ENCODE measurements around the gene WWC2. TPM values are rescaled to one million over a fixed set of nuclear protein-coding genes. Genes with fewer than 3 reads are reported as not detected.

The WWC2 gene
- total RNA-seq, 4 donors from 2014 or later, result 4.5 to 10.7 (median 8.6) TPM

DNA sequence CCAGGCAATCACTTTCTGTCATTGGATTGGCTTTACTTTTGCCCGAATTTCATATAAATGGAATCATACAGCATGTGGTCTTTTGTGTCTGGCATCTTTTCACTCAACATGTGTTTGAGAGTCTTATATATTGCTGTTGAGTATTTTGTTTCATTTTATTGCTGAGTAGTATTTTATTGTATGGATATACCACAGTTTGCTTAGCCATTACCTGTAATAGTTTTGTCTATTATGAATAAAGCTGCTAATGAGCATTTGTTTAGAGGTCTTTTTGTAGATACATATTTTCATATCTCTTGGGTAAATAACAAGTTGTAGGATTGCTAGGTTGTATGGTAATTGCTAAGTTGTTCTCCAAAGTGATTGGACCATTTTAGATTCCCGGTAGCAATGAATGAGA lies 105.7 kb downstream of the WWC2 start:
- ATAC-seq, result no peak
- TF ChIP-seq, protein P1, sequence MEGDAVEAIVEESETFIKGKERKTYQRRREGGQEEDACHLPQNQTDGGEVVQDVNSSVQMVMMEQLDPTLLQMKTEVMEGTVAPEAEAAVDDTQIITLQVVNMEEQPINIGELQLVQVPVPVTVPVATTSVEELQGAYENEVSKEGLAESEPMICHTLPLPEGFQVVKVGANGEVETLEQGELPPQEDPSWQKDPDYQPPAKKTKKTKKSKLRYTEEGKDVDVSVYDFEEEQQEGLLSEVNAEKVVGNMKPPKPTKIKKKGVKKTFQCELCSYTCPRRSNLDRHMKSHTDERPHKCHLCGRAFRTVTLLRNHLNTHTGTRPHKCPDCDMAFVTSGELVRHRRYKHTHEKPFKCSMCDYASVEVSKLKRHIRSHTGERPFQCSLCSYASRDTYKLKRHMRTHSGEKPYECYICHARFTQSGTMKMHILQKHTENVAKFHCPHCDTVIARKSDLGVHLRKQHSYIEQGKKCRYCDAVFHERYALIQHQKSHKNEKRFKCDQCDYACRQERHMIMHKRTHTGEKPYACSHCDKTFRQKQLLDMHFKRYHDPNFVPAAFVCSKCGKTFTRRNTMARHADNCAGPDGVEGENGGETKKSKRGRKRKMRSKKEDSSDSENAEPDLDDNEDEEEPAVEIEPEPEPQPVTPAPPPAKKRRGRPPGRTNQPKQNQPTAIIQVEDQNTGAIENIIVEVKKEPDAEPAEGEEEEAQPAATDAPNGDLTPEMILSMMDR (IDR thresholded peaks at IDR 0.05 in 4 of 5, conservative IDR thresholded peaks at IDR 0.05 in 1 of 5), result no peak
- TF ChIP-seq POLR2A (IDR thresholded peaks at IDR 0.05), result no peak
- H3K4me1 ChIP-seq, result peaks cover 0 to 3% of the 10 kb centered on the region in 2 donors
- peaks cover 0 to 3% of the 10 kb centered on the region in 2 donors for H3K36me3 ChIP-seq
- no peak for DNase-seq
- no peak overlapping the region for H3K27ac ChIP-seq
- H3K27me3 ChIP-seq, result no peaks in the 10 kb centered on the region
- in situ Hi-C loops (cut with MboI; ENCODE audit: low sequenced_read_pairs in 4 of 4), result no loop called here
- intact Hi-C loops (cut with DNase I; ENCODE audit: low total_unique reads), result no loop called here
- no peak overlapping the region for H3K4me3 ChIP-seq
- H3K9me3 ChIP-seq, result no peaks in the 10 kb centered on the region

DNA sequence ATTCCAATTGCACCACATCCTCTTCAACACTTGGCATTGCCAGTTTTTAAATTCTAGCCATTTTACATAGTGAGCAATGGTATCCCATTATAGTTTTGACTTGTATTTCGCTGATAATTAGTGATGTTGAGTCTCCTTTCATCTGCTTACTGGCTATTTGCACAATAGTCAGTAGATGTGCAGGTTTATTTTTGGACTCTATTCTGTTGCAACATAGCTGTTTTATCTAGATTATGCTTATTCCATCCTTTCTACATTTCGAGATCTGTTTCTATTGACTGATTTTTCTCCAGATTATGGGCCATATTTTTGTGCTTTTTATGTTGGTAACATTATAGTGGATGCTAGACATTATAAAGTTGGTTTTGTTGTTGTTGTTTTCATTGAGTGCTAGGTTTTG lies 106.1 kb downstream of the WWC2 start:
- TF ChIP-seq, protein P1 (IDR thresholded peaks at IDR 0.05 in 4 of 5, conservative IDR thresholded peaks at IDR 0.05 in 1 of 5), result no peak
- TF ChIP-seq POLR2A (IDR thresholded peaks at IDR 0.05), result no peak
- ATAC-seq (no peak), DNase-seq (no peak)

DNA sequence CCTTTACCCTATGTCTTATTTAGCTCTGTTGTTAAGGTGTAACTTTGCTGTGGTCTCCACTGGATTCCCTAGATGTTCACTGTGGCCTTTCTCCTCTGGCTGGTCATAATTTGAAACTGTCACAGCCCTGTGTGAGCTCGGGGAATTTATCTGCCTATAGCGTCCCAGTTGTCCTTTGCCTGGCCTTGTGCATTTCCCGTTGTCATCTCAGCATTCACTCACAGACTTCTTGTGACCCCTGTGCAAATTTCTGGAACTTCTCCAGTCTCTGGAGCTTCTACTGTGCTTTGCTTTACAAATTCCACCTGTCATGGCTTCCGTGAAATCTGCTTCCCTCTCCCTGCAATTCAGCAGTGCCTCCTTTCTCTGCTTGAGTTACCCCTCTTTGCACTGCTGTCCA lies 106.7 kb downstream of the WWC2 start:
- Histone ChIP-seq H3K36me3 (peaks cover 0 to 3% of the 10 kb centered on the region in 2 donors), H3K4me3 (no peak overlapping the region), H3K27ac (no peak overlapping the region), H3K4me1 (peaks cover 0 to 3% of the 10 kb centered on the region in 2 donors), H3K27me3 (no peaks in the 10 kb centered on the region), H3K9me3 (no peaks in the 10 kb centered on the region)
- no peak for ATAC-seq
- TF ChIP-seq POLR2A (IDR thresholded peaks at IDR 0.05), result no peak
- TF ChIP-seq, protein P1 (IDR thresholded peaks at IDR 0.05 in 4 of 5, conservative IDR thresholded peaks at IDR 0.05 in 1 of 5), result no peak
- intact Hi-C loops (cut with DNase I; ENCODE audit: low total_unique reads), result no loop called here
- in situ Hi-C loops (cut with MboI; ENCODE audit: low sequenced_read_pairs in 4 of 4), result no loop called here
- no peak for DNase-seq

More for the DNA sequence above, 106.1 kb downstream of the WWC2 start:
- H3K4me3 ChIP-seq, result no peak overlapping the region
- intact Hi-C loops (cut with DNase I; ENCODE audit: low total_unique reads), result no loop called here
- H3K36me3 ChIP-seq, result peaks cover 0 to 3% of the 10 kb centered on the region in 2 donors
- H3K27me3 ChIP-seq, result no peaks in the 10 kb centered on the region
- H3K4me1 ChIP-seq, result peaks cover 0 to 3% of the 10 kb centered on the region in 2 donors
- no peaks in the 10 kb centered on the region for H3K9me3 ChIP-seq
- in situ Hi-C loops (cut with MboI; ENCODE audit: low sequenced_read_pairs in 4 of 4), result no loop called here
- no peak overlapping the region for H3K27ac ChIP-seq

DNA sequence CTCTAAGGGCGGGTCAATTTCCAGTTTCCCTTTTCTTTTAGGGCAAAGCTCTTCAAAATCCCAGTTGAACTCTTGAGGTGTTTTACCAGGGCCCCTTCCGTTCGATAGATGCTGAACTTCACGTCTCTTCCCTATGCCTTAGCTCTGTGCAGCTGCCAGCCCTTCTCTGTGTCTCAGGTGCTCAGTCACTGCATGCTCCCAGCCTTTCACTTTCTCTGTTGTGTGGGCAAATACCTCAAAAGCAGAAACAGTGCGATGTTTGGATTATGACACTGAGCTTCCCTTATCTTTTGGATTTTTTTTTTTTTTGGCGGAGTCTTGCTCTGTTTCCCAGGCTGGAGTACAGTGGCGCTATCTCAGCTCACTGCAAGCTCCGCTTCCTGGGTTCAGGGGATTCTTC lies 112.5 kb downstream of the WWC2 start:
- Histone ChIP-seq H3K27ac (no peak overlapping the region), H3K4me3 (no peak overlapping the region), H3K9me3 (no peaks in the 10 kb centered on the region), H3K36me3 (peaks cover 0 to 3% of the 10 kb centered on the region in 2 donors), H3K4me1 (peaks cover 0 to 5% of the 10 kb centered on the region in 2 donors), H3K27me3 (no peaks in the 10 kb centered on the region)
- ATAC-seq (no peak), DNase-seq (no peak)
- intact Hi-C loops (cut with DNase I; ENCODE audit: low total_unique reads) (no loop called here), in situ Hi-C loops (cut with MboI; ENCODE audit: low sequenced_read_pairs in 4 of 4) (no loop called here)
- TF ChIP-seq POLR2A (IDR thresholded peaks at IDR 0.05), result no peak
- TF ChIP-seq, protein P1 (IDR thresholded peaks at IDR 0.05 in 4 of 5, conservative IDR thresholded peaks at IDR 0.05 in 1 of 5), result no peak

DNA sequence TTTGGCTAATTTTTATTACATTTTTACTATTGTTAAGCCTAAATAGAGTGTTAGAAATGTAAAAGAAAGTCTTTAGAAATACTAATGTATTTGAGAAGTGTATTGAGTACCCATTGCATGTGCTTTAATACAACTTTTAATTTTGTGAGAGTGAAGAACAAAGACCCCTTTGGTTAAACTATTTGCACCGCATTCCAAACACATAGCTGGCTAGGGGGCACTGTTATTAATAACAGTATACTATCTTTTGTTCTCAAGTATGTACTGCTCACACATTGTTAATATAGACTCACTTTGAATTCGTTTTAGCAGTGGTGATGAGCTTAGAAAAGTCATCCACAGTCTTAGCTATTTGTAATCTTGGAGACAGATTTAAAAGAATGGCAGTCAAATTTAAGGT lies 114.9 kb downstream of the WWC2 start:
- H3K36me3 ChIP-seq, result peaks cover 0 to 1% of the 10 kb centered on the region in 2 donors
- no peaks in the 10 kb centered on the region for H3K9me3 ChIP-seq
- intact Hi-C loops (cut with DNase I; ENCODE audit: low total_unique reads) (no loop called here), in situ Hi-C loops (cut with MboI; ENCODE audit: low sequenced_read_pairs in 4 of 4) (no loop called here)
- ATAC-seq, result no peak
- H3K4me1 ChIP-seq, result peaks cover 0 to 5% of the 10 kb centered on the region in 2 donors
- H3K27me3 ChIP-seq, result no peaks in the 10 kb centered on the region
- H3K27ac ChIP-seq, result no peak overlapping the region
- no peak overlapping the region for H3K4me3 ChIP-seq
- TF ChIP-seq, protein P1 (IDR thresholded peaks at IDR 0.05 in 4 of 5, conservative IDR thresholded peaks at IDR 0.05 in 1 of 5), result no peak
- TF ChIP-seq POLR2A (IDR thresholded peaks at IDR 0.05), result no peak
- no peak for DNase-seq

Measured in gastrocnemius medialis (tissue), 4 donors.